Activated naive CD8-positive, alpha-beta T cell (primary cell): ENCODE data around the gene TLE2.
A peak's percentile ranks its signal among the peaks of the same experiment; 100 is the strongest.

Experiments used
- H3K27ac Mint-ChIP-seq: one replicate; pipeline ENCODE4 v1.8.0; 2021; ENCODE audit warnings: mixed read lengths
- H3K27me3 Mint-ChIP-seq: one replicate; pipeline ENCODE4 v1.8.0; 2021; ENCODE audit warnings: mixed read lengths
- H3K36me3 Mint-ChIP-seq: one replicate; pipeline ENCODE4 v1.8.0; 2021; ENCODE audit warnings: mixed read lengths
- H3K4me1 Mint-ChIP-seq: one replicate; pipeline ENCODE4 v1.8.0; 2021; ENCODE audit warnings: low read depth, mixed read lengths
- H3K4me3 Mint-ChIP-seq: one replicate; pipeline ENCODE4 v1.8.0; 2021; ENCODE audit warnings: mild to moderate bottlenecking, mixed read lengths
- H3K9me3 Mint-ChIP-seq: one replicate; pipeline ENCODE4 v1.8.0; 2021; ENCODE audit warnings: low read depth, mixed read lengths

Gene TLE2

DNA sequence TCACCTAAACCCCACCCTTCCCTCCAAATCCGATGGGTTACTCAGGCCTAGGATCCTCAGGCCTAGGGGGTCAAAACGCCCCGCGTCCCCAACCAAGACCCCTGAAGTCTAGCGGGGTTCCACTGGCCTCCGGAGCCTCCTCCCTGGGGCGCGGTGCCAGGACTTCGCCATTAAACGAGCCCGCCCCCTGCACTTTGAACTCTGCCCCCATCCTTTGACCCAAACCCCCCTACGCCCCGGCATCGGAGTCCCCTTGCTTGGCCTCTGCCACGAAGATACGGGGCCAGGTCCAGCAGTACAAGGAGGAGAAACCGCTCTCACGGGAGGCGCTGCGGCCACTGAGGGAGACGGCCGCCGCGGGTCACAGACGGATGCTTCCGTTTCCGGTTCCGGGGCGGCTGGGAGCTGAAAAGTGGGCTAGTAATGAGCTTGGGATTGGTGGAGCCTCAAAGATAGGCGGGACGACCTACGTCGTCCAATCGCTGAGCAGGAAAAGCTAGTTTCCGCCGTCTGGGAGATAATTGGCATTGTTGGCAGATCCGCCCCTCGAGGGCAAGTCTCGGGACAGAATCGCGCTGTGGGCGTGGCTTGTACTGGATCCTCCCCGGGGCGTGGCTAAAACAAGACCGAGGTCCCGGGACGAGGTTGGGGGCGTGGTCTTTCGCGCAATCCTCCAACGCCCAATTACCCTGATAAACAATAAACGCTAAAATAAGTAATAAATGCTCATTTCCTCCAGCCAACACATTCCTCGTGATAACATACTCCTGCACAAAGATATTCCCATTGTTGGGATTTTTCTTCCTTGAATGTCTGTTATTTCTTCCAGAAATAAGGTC lies 78.6 kb downstream of the TLE2 start:
- H3K27me3 Mint-ChIP-seq, result no peaks in the 10 kb centered on the region
- peak overlapping the region; percentile 93 for H3K27ac Mint-ChIP-seq
- peak overlapping the region; percentile 96 for H3K4me3 Mint-ChIP-seq
- peaks cover 23% of the 10 kb centered on the region for H3K4me1 Mint-ChIP-seq
- no peaks in the 10 kb centered on the region for H3K9me3 Mint-ChIP-seq
- H3K36me3 Mint-ChIP-seq, result no peaks in the 10 kb centered on the region

DNA sequence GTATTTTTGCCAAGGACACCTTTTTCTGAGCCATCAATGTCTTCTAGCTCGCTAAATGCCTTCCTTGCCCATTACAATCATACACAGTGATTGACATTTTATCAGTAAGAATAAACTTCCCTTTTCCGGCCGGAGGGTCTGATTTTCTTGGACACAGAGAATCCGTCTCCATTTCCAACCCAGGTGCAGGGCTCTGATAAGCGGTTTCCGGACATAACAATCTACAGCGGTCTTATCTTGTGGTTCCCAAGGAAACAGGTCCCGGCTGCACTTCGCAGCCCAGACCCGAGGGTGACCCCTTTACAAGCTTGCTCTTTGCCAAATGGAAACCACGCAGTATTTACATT lies 79.2 kb downstream of the TLE2 start:
- H3K4me3 Mint-ChIP-seq, result peak overlapping the region; percentile 96
- no peaks in the 10 kb centered on the region for H3K9me3 Mint-ChIP-seq
- H3K27ac Mint-ChIP-seq, result peak overlapping the region; percentile 93
- H3K4me1 Mint-ChIP-seq, result peaks cover 25% of the 10 kb centered on the region
- H3K36me3 Mint-ChIP-seq, result no peaks in the 10 kb centered on the region
- no peaks in the 10 kb centered on the region for H3K27me3 Mint-ChIP-seq
